Karpas-422 (cell line): ENCODE results near the gene GPR135. TPM values are rescaled to one million over a fixed set of nuclear protein-coding genes. Genes with fewer than 3 reads are reported as not detected.

Source experiments
- DNase-seq: peaks from one replicate; pipeline ENCODE4 v3.0.0-alpha.2; 2015
- H2AFZ ChIP-seq: fragments of 200-600 bp; sonication (generic); 2 replicates; pipeline ENCODE4 v1.6.1; 2014; ENCODE audit warnings: antibody characterized with exemption, low read length, mixed read lengths
- H3K27ac ChIP-seq: fragments of 200-600 bp; sonication (generic); 2 replicates; pipeline ENCODE4 v1.5.1; 2014; ENCODE audit warnings: mild to moderate bottlenecking, low read length, moderate library complexity
- H3K27me3 ChIP-seq: fragments of 200-600 bp; sonication (generic); 2 replicates; pipeline ENCODE4 v1.6.1; 2014; ENCODE audit warnings: low read length, mixed read lengths
- H3K36me3 ChIP-seq: fragments of 200-600 bp; sonication (generic); 2 replicates; pipeline ENCODE4 v1.6.1; 2014; ENCODE audit warnings: low read length, mixed read lengths; ENCODE audit not compliant: insufficient read depth
- H3K4me1 ChIP-seq: fragments of 200-600 bp; sonication (generic); 2 replicates; pipeline ENCODE4 v1.6.1; 2014; ENCODE audit warnings: mild to moderate bottlenecking, low read length, mixed read lengths
- H3K4me2 ChIP-seq: fragments of 200-600 bp; sonication (generic); 2 replicates; pipeline ENCODE4 v1.6.1; 2014; ENCODE audit warnings: low read length, low read depth, mild to moderate bottlenecking; ENCODE audit not compliant: poor library complexity, severe bottlenecking
- H3K4me3 ChIP-seq: fragments of 200-600 bp; sonication (generic); 2 replicates; pipeline ENCODE4 v1.5.1; 2014; ENCODE audit warnings: mild to moderate bottlenecking, antibody characterized with exemption, low read length, mixed read lengths
- H3K79me2 ChIP-seq: fragments of 200-600 bp; sonication (generic); 2 replicates; pipeline ENCODE4 v1.6.1; 2014; ENCODE audit warnings: mild to moderate bottlenecking, low read length, mixed read lengths
- H3K9ac ChIP-seq: fragments of 200-600 bp; sonication (generic); 2 replicates; pipeline ENCODE4 v1.6.0; 2014; ENCODE audit warnings: low read length
- H3K9me2 ChIP-seq: fragments of 200-600 bp; sonication (generic), shearing (Covaris generic); replicated peaks from 2 replicates; pipeline ENCODE4 v1.6.0; 2014; ENCODE audit warnings: mild to moderate bottlenecking, low read length, moderate library complexity; ENCODE audit not compliant: insufficient read depth
- H3K9me3 ChIP-seq: fragments of 300-700, 200-600 bp; sonication (generic); 2 replicates; pipeline ENCODE4 v1.6.1; 2014; ENCODE audit warnings: low read length, mixed read lengths
- H4K20me1 ChIP-seq: fragments of 200-600 bp; sonication (generic); 2 replicates; pipeline ENCODE4 v1.6.1; 2014; ENCODE audit warnings: mild to moderate bottlenecking, antibody characterized with exemption, low read length, low read depth; ENCODE audit not compliant: insufficient read depth
- total RNA-seq: library from RNA; depleted of rRNA; stranded (reverse); fragments of >200 nt; shearing (Covaris generic); gene quantifications from 2 replicates; pipeline ENCODE4 v1.2.3, GENCODE V29; 2014; ENCODE audit warnings: low replicate concordance

The GPR135 gene
- total RNA-seq, 1 experiment from 2014 or later = 6.7 TPM

- peaks cover 4% of the 10 kb centered on the region; the same call in 1 of the 2 replicates for H4K20me1 ChIP-seq
- no peak overlapping the region for H3K4me3 ChIP-seq
- no peak overlapping the region for H2AFZ ChIP-seq
- H3K79me2 ChIP-seq = peaks cover 9% of the 10 kb centered on the region
- H3K27ac ChIP-seq = no peak overlapping the region
- H3K36me3 ChIP-seq = peaks cover 54% of the 10 kb centered on the region
- no peak overlapping the region for H3K9ac ChIP-seq
- no peaks in the 10 kb centered on the region for H3K9me3 ChIP-seq
- no peak overlapping the region for H3K4me2 ChIP-seq
- H3K4me1 ChIP-seq = peaks cover 15% of the 10 kb centered on the region
- no peaks in the 10 kb centered on the region for H3K27me3 ChIP-seq
- no peaks in the 10 kb centered on the region; the same call in 1 of the 2 replicates for H3K9me2 ChIP-seq
- DNase-seq = no peak
These were observed 38.1 kb upstream of the GPR135 start for GRCh38 chr14:59503256-59503655.

DNA sequence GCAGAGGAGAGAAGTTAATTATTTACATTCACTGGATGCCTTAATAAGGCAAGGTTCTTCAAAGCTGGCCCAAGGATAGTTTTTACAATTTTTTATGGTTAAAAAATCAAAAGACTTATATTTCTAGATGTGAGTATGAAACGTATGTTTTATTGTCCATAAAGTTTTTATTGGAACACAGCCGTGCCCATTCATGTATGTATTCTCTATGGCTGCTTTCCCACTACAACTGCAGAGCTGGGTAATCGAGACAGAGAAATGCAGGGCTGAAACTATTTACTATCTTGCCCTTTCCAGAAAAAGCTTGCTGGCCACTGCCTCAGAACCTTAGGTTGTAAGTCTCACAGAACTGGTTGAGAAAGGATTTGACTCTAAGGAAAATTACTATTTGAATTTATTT lies 35.6 kb upstream of the GPR135 start:
- Histone ChIP-seq H3K4me2 (no peak overlapping the region), H4K20me1 (peaks cover 3% of the 10 kb centered on the region; the same call in 1 of the 2 replicates), H3K79me2 (peaks cover 24% of the 10 kb centered on the region), H2AFZ (no peak overlapping the region), H3K9me2 (no peaks in the 10 kb centered on the region; the same call in 1 of the 2 replicates), H3K4me3 (no peak overlapping the region), H3K36me3 (peaks cover 71% of the 10 kb centered on the region), H3K9me3 (no peaks in the 10 kb centered on the region), H3K4me1 (peaks cover 15% of the 10 kb centered on the region), H3K27me3 (no peaks in the 10 kb centered on the region), H3K9ac (no peak overlapping the region), H3K27ac (no peak overlapping the region)
- DNase-seq = no peak

GRCh38 chr14:59492384-59492783 lies 27.2 kb upstream of the GPR135 start:
- H2AFZ ChIP-seq = no peak overlapping the region
- H3K4me1 ChIP-seq = no peaks in the 10 kb centered on the region; the same call in 1 of the 2 replicates
- no peak overlapping the region for H3K4me3 ChIP-seq
- H3K4me2 ChIP-seq = no peak overlapping the region
- no peak for DNase-seq
- no peaks in the 10 kb centered on the region for H4K20me1 ChIP-seq
- H3K27me3 ChIP-seq = no peaks in the 10 kb centered on the region
- no peaks in the 10 kb centered on the region for H3K9me3 ChIP-seq
- no peak overlapping the region for H3K27ac ChIP-seq
- no peak overlapping the region for H3K9ac ChIP-seq
- peaks cover 76% of the 10 kb centered on the region for H3K79me2 ChIP-seq
- H3K9me2 ChIP-seq = no peaks in the 10 kb centered on the region
- H3K36me3 ChIP-seq = peaks cover 82% of the 10 kb centered on the region

DNA sequence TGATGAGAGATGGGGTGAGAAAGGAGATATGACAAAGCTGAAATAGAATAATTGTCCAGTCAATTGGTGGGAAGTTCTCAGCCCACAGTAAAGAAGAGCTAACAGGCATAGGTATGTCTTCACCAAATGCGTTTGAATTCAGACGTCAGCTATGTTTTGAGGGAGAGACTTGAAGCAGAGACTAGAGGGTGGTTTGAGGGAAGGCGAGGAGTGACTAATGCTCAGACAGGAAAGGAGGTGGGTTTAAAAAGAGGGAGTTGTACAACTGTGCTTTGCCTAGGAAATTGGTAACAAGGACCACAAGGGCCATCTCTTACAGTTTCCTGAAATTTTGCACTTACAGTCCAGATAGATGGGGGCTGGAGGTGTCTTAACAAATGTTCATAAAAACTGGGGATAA lies 25.6 kb upstream of the GPR135 start:
- Histone ChIP-seq H3K27ac (no peak overlapping the region), H3K79me2 (peaks cover 84% of the 10 kb centered on the region), H3K9ac (no peak overlapping the region), H4K20me1 (no peaks in the 10 kb centered on the region), H3K36me3 (peaks cover 78% of the 10 kb centered on the region), H3K9me3 (no peaks in the 10 kb centered on the region), H3K4me1 (peaks cover 10% of the 10 kb centered on the region), H3K9me2 (no peaks in the 10 kb centered on the region), H3K4me3 (no peak overlapping the region), H2AFZ (no peak overlapping the region), H3K4me2 (no peak overlapping the region), H3K27me3 (no peaks in the 10 kb centered on the region)
- no peak for DNase-seq

GRCh38 chr14:59484639-59485175 lies 19.5 kb upstream of the GPR135 start:
- H3K79me2 ChIP-seq = peaks cover 96% of the 10 kb centered on the region
- H3K4me2 ChIP-seq = peak overlapping the region; percentile 88
- H3K36me3 ChIP-seq = peaks cover 27% of the 10 kb centered on the region; the same call in 1 of the 2 replicates
- peak; percentile 84 for DNase-seq
- no peaks in the 10 kb centered on the region for H3K9me2 ChIP-seq
- H3K4me3 ChIP-seq = peak overlapping the region; percentile 80
- H2AFZ ChIP-seq = peak overlapping the region; percentile 83; the same call in 1 of the 2 replicates
- H3K27me3 ChIP-seq = no peaks in the 10 kb centered on the region
- H3K4me1 ChIP-seq = peaks cover 51% of the 10 kb centered on the region
- H3K9me3 ChIP-seq = no peaks in the 10 kb centered on the region
- peak overlapping the region; percentile 76 for H3K27ac ChIP-seq
- peaks cover 5% of the 10 kb centered on the region; the same call in 1 of the 2 replicates for H4K20me1 ChIP-seq
- H3K9ac ChIP-seq = peak overlapping the region; percentile 95

DNA sequence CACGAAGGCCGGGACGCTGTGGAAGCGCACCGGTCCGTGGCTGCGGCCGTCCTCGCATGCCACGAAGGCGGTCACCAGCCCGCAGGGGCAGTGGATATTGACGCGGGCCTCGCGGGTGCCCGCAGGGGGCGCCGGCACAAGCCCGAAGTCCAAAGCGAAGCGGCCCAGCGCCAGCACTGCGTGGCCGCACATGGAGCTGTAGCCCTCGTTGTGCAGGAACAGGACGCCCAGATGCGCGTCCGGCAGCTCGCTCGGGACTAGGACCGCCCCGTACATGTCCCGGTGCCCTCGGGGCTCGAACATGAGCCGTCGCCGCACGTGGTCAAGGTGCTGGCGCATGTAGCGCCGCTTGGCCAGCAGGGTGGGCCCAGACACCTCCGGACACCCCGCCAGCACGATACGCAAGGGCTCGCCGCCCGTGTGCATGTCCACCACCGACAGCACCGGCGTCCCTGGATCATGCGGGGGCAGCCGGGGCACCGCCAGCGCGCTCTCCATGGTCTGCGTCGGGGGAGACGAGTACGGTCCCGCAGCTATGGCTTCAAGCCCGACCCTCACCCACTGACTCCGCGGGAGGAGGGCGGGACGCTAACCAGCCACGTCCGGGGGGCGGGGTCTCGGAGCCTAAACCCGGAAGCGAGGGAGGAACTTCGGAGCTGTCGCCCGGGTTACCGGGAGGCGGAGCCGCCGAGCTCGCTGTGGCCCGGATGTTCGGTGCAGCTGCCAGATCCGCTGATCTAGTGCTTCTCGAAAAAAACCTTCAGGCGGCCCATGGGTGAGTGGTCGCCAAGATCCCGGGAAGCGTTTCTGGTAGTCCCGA lies 18.8 kb upstream of the GPR135 start, which contains the start of the genes JKAMP and L3HYPDH:
Gene JKAMP (plus strand): TSS at position 699 of the 820 bp plus-strand sequence. CDS start 73 bp downstream, at position 772.
Gene L3HYPDH (minus strand): TSS at position 590 of the 820 bp plus-strand sequence. CDS start 92 bp downstream, at position 498.
- H3K4me3 ChIP-seq = peak within 1 kb of the TSS; percentile 80
- H3K9me3 ChIP-seq = no peaks in the 10 kb centered on the region
- H3K9me2 ChIP-seq = no peaks in the 10 kb centered on the region
- H2AFZ ChIP-seq = peak within 1 kb of the TSS; percentile 83; the same call in 1 of the 2 replicates
- peaks cover 5% of the 10 kb centered on the region; the same call in 1 of the 2 replicates for H4K20me1 ChIP-seq
- H3K27ac ChIP-seq = peak within 1 kb of the TSS; percentile 76
- H3K4me2 ChIP-seq = peak within 1 kb of the TSS; percentile 88
- H3K4me1 ChIP-seq = peaks cover 51% of the 10 kb centered on the region
- peak; percentile 100 for DNase-seq
- peaks cover 26% of the 10 kb centered on the region for H3K36me3 ChIP-seq
- peaks cover 96% of the 10 kb centered on the region for H3K79me2 ChIP-seq
- no peaks in the 10 kb centered on the region for H3K27me3 ChIP-seq
- H3K9ac ChIP-seq = peak within 1 kb of the TSS; percentile 95

DNA sequence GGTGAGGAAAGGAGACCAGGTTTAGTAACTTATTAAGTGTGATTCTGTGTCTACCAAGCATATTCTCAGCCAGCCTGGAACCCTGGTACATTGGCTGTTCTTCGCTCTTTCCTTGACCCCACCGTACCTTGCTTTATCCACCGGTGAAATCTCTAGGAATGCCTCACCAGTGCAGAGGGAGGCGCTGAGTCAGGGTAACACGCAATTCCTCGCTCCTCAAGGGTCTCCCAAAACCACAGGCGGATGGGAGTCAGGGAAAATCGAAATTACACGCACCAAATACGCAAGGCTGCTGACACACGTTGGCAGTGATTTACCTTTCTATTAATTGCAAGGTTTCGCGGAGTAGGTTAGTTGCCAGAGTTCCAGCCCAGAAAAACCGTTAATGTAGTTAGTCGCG lies 18.2 kb upstream of the GPR135 start:
- H3K4me1 ChIP-seq = peaks cover 51% of the 10 kb centered on the region
- H3K9me3 ChIP-seq = no peaks in the 10 kb centered on the region
- no peaks in the 10 kb centered on the region for H3K27me3 ChIP-seq
- peak overlapping the region; percentile 95 for H3K9ac ChIP-seq
- H3K4me3 ChIP-seq = peak overlapping the region; percentile 80
- H3K27ac ChIP-seq = peak overlapping the region; percentile 58
- peaks cover 94% of the 10 kb centered on the region for H3K79me2 ChIP-seq
- H3K4me2 ChIP-seq = peak overlapping the region; percentile 88
- peaks cover 23% of the 10 kb centered on the region for H3K36me3 ChIP-seq
- peaks cover 5% of the 10 kb centered on the region; the same call in 1 of the 2 replicates for H4K20me1 ChIP-seq
- H3K9me2 ChIP-seq = no peaks in the 10 kb centered on the region
- H2AFZ ChIP-seq = no peak overlapping the region; the same call in 1 of the 2 replicates
- no peak for DNase-seq
